Measurements from ENCODE around the gene TMCO2.

TMCO2 gene

DNA sequence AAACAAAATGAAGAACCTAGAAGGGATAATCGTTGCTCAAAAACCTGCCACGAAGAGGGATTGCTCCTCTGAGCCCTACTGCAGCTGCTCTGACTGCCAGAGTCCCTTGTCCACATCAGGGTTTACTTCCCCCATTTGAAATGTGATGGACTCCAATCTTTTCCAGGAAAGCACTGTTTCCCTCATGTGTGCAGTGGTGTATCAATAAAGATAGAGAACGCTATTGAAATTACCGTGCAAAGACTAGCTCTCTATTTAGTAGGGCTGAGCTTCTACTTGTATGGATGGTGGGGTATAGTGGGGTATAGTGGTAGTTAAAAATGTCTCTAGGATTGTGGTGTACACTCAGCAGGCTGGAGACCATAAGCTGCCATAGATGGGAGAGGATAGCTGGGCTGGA lies 3.7 kb downstream of the TMCO2 start:
- Histone ChIP-seq H3K27me3 (ENCODE audit: insufficient read depth, low read length, poor library complexity) (no peaks in the 10 kb centered on the region), H3K36me3 (ENCODE audit: insufficient read depth, low read length) (no peaks in the 10 kb centered on the region), H3K9me3 (ENCODE audit: insufficient read depth, low read length, severe bottlenecking) (no peaks in the 10 kb centered on the region), H2AFZ (ENCODE audit: low read depth, low read length) (0 out of 2 replicates have a peak overlapping the region, but pooled peaks have one; percentile 30), H3K79me2 (ENCODE audit: insufficient read depth, low read length) (peaks cover 7% of the 10 kb centered on the region), H3K4me3 (ENCODE audit: low read depth in 1 of 2, low read length in 2 of 2) (no peak overlapping the region), H3K27ac (ENCODE audit: low read length) (no peak overlapping the region), H3K4me2 (ENCODE audit: insufficient read depth, low read length) (no peak overlapping the region), H3K4me1 (ENCODE audit: insufficient read depth, low read length) (peaks cover 9% of the 10 kb centered on the region), H4K20me1 (ENCODE audit: insufficient read depth, low read length) (no peaks in the 10 kb centered on the region), H3K9ac (ENCODE audit: low read depth, low read length) (no peak overlapping the region)
- no peak for DNase-seq
- no peak for ATAC-seq (ENCODE audit: insufficient read depth, low read depth)
- TF ChIP-seq, protein P1, sequence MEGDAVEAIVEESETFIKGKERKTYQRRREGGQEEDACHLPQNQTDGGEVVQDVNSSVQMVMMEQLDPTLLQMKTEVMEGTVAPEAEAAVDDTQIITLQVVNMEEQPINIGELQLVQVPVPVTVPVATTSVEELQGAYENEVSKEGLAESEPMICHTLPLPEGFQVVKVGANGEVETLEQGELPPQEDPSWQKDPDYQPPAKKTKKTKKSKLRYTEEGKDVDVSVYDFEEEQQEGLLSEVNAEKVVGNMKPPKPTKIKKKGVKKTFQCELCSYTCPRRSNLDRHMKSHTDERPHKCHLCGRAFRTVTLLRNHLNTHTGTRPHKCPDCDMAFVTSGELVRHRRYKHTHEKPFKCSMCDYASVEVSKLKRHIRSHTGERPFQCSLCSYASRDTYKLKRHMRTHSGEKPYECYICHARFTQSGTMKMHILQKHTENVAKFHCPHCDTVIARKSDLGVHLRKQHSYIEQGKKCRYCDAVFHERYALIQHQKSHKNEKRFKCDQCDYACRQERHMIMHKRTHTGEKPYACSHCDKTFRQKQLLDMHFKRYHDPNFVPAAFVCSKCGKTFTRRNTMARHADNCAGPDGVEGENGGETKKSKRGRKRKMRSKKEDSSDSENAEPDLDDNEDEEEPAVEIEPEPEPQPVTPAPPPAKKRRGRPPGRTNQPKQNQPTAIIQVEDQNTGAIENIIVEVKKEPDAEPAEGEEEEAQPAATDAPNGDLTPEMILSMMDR (IDR thresholded peaks at IDR 0.05; ENCODE audit: borderline replicate concordance, extremely low read depth, low read length, poor library complexity, severe bottlenecking) = no peak
- no peak for TF ChIP-seq EZH2 (IDR thresholded peaks at IDR 0.05; ENCODE audit: borderline replicate concordance, low read depth, low read length, severe bottlenecking)

DNA sequence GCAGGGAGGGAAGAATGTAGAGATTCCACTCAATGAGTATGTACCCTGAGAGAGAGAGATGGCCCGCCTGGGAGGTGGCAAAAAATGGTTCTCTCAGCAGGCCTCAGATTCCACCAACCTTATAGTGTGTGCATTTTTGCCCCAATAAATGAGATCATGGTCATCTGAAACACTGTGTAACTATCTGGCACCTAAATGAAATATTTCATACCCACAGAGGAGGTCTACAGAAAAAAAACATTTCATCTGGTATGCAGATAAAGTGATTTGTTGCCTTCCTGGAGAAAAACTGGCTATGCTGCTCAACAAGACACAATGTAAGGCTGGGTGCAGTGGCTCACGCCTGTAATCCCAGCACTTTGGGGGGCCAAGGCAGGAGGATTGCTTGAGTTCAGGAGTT lies 4.9 kb downstream of the TMCO2 start:
- no peak for ATAC-seq (ENCODE audit: insufficient read depth, low read depth)
- no peak overlapping the region for H3K9ac ChIP-seq (ENCODE audit: low read depth, low read length)
- no peaks in the 10 kb centered on the region for H3K36me3 ChIP-seq (ENCODE audit: insufficient read depth, low read length)
- H3K27ac ChIP-seq (ENCODE audit: low read length) = no peak overlapping the region
- H3K27me3 ChIP-seq (ENCODE audit: insufficient read depth, low read length, poor library complexity) = no peaks in the 10 kb centered on the region
- no peaks in the 10 kb centered on the region for H3K9me3 ChIP-seq (ENCODE audit: insufficient read depth, low read length, severe bottlenecking)
- no peak overlapping the region for H3K4me3 ChIP-seq (ENCODE audit: low read depth in 1 of 2, low read length in 2 of 2)
- H2AFZ ChIP-seq (ENCODE audit: low read depth, low read length) = no peak overlapping the region
- H4K20me1 ChIP-seq (ENCODE audit: insufficient read depth, low read length) = no peaks in the 10 kb centered on the region
- H3K4me2 ChIP-seq (ENCODE audit: insufficient read depth, low read length) = no peak overlapping the region
- no peak for DNase-seq
- peaks cover 19% of the 10 kb centered on the region for H3K79me2 ChIP-seq (ENCODE audit: insufficient read depth, low read length)
- H3K4me1 ChIP-seq (ENCODE audit: insufficient read depth, low read length) = peaks cover 14% of the 10 kb centered on the region
- TF ChIP-seq EZH2 (IDR thresholded peaks at IDR 0.05; ENCODE audit: borderline replicate concordance, low read depth, low read length, severe bottlenecking) = no peak
- TF ChIP-seq, protein P1 (IDR thresholded peaks at IDR 0.05; ENCODE audit: borderline replicate concordance, extremely low read depth, low read length, poor library complexity, severe bottlenecking) = no peak

DNA sequence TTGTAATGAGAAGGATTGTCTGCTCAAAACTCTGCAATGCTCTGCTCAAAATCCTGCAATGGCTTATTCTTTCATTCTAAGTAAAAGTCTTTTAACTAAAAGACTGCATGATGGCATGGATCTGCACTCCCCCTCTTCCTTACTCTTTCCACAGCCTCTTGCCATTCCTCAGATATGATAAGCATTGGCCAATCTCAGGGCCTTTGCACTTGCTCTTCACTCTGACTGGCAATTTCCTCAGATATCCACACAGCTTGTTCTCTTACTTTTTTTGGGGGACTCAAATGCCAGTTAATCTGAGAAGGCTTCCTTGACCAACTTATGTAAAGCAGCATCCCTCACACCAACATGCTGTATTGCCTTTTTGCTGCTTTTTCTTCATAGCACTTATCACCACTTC lies 7.5 kb downstream of the TMCO2 start:
- Histone ChIP-seq H3K4me1 (ENCODE audit: insufficient read depth, low read length) (peaks cover 32% of the 10 kb centered on the region), H3K27ac (ENCODE audit: low read length) (no peak overlapping the region), H2AFZ (ENCODE audit: low read depth, low read length) (no peak overlapping the region), H3K27me3 (ENCODE audit: insufficient read depth, low read length, poor library complexity) (no peaks in the 10 kb centered on the region), H3K4me2 (ENCODE audit: insufficient read depth, low read length) (no peak overlapping the region), H3K36me3 (ENCODE audit: insufficient read depth, low read length) (peaks cover 10% of the 10 kb centered on the region), H3K79me2 (ENCODE audit: insufficient read depth, low read length) (peaks cover 41% of the 10 kb centered on the region), H4K20me1 (ENCODE audit: insufficient read depth, low read length) (no peaks in the 10 kb centered on the region), H3K9me3 (ENCODE audit: insufficient read depth, low read length, severe bottlenecking) (no peaks in the 10 kb centered on the region), H3K4me3 (ENCODE audit: low read depth in 1 of 2, low read length in 2 of 2) (no peak overlapping the region), H3K9ac (ENCODE audit: low read depth, low read length) (no peak overlapping the region)
- ATAC-seq (ENCODE audit: insufficient read depth, low read depth) (no peak), DNase-seq (no peak)
- TF ChIP-seq EZH2 (IDR thresholded peaks at IDR 0.05; ENCODE audit: borderline replicate concordance, low read depth, low read length, severe bottlenecking) = no peak
- TF ChIP-seq, protein P1 (IDR thresholded peaks at IDR 0.05; ENCODE audit: borderline replicate concordance, extremely low read depth, low read length, poor library complexity, severe bottlenecking) = no peak
